GM18511 (cell line): ENCODE results near the gene PSME3.
"Not testable (repeated sequence)": the region's sequence is repeated elsewhere in the genome, so short reads cannot be mapped to it uniquely, and the experiment has no call there.

ENCODE experiments used
- ATAC-seq: cut with Tn5 transposase; IDR thresholded peaks from one replicate; pipeline ENCODE4 v1.9.1; 2021; ENCODE audit warnings: mild to moderate bottlenecking, moderate library complexity; ENCODE audit not compliant: unreplicated experiment

The PSME3 gene

GRCh38 chr17:42873315-42873714 lies 40.1 kb downstream of the PSME3 start:
- no peak for ATAC-seq

- ATAC-seq = not testable (repeated sequence)
Observed at GRCh38 chr17:42873932-42874695, 40.9 kb downstream of the PSME3 start.

GRCh38 chr17:42877037-42877436 lies 43.8 kb downstream of the PSME3 start:
- ATAC-seq = no peak

- no peak for ATAC-seq
Observed at GRCh38 chr17:42878123-42878880, 45.1 kb downstream of the PSME3 start.

- no peak for ATAC-seq
Observed at GRCh38 chr17:42878924-42879595, 45.9 kb downstream of the PSME3 start.

GRCh38 chr17:42879596-42879985 lies 46.4 kb downstream of the PSME3 start:
- ATAC-seq = no peak

GRCh38 chr17:42880776-42881310 lies 47.6 kb downstream of the PSME3 start:
- no peak for ATAC-seq

GRCh38 chr17:42881706-42882105 lies 48.5 kb downstream of the PSME3 start:
- ATAC-seq = not testable (repeated sequence)

GRCh38 chr17:42882166-42882565 lies 49.0 kb downstream of the PSME3 start:
- no peak for ATAC-seq

- no peak for ATAC-seq
Observed at GRCh38 chr17:42883802-42884558, 50.8 kb downstream of the PSME3 start.

- not testable (repeated sequence) for ATAC-seq
Observed at GRCh38 chr17:42885806-42886205, 52.6 kb downstream of the PSME3 start.

- no peak for ATAC-seq
Observed at GRCh38 chr17:42886283-42887176, 53.3 kb downstream of the PSME3 start.

GRCh38 chr17:42889809-42890208 lies 56.6 kb downstream of the PSME3 start:
- no peak for ATAC-seq

GRCh38 chr17:42891539-42892152 lies 58.4 kb downstream of the PSME3 start:
- ATAC-seq = no peak

- no peak for ATAC-seq
Observed at GRCh38 chr17:42893359-42893758, 60.2 kb downstream of the PSME3 start.
